Measurements from ENCODE around the gene OR2F1.

OR2F1 gene

GRCh38 chr7:143954544-143954943 lies at the start of gene OR2F1:
TSS of gene OR2F1 (plus strand) at chr7:143954844. CDS start at chr7:143959971, 5,127 bp downstream.
- DNase-seq = no peak

- DNase-seq = no peak
Measured at GRCh38 chr7:143905509-143905908, 49.1 kb upstream of the OR2F1 start.

- DNase-seq = no peak
Measured at GRCh38 chr7:143906151-143906550, 48.5 kb upstream of the OR2F1 start.

GRCh38 chr7:143906895-143907294 lies 47.7 kb upstream of the OR2F1 start:
- no peak for DNase-seq

- DNase-seq = no peak
Measured at GRCh38 chr7:143908120-143908519, 46.5 kb upstream of the OR2F1 start.

GRCh38 chr7:143909863-143910262 lies 44.8 kb upstream of the OR2F1 start:
- DNase-seq = no peak

- no peak for DNase-seq
Measured at GRCh38 chr7:143910473-143911248, 44.0 kb upstream of the OR2F1 start.

GRCh38 chr7:143913945-143914615 lies 40.6 kb upstream of the OR2F1 start:
- no peak for DNase-seq

- no peak for DNase-seq
Measured at GRCh38 chr7:143914938-143915652, 39.5 kb upstream of the OR2F1 start.

GRCh38 chr7:143924851-143925250 lies 29.8 kb upstream of the OR2F1 start:
- DNase-seq = no peak

GRCh38 chr7:143929224-143929920 lies 25.3 kb upstream of the OR2F1 start:
- DNase-seq = no peak

- DNase-seq = no peak
Measured at GRCh38 chr7:143931739-143932138, 22.9 kb upstream of the OR2F1 start.

- DNase-seq = no peak
Measured at GRCh38 chr7:143934526-143935325, 19.9 kb upstream of the OR2F1 start, which contains the start of gene OR2F2. TSS of gene OR2F2 (plus strand) at chr7:143935233. CDS start at chr7:143935233, 0 bp downstream.

- DNase-seq = no peak
Measured at GRCh38 chr7:143936087-143937009, 18.3 kb upstream of the OR2F1 start.

GRCh38 chr7:143938379-143939243 lies 16.0 kb upstream of the OR2F1 start:
- no peak for DNase-seq

- no peak for DNase-seq
Measured at GRCh38 chr7:143945423-143945822, 9.2 kb upstream of the OR2F1 start.

- no peak for DNase-seq
Measured at GRCh38 chr7:143947111-143947510, 7.5 kb upstream of the OR2F1 start.

- DNase-seq = no peak
Measured at GRCh38 chr7:143948733-143949132, 5.9 kb upstream of the OR2F1 start.

- no peak for DNase-seq
Measured at GRCh38 chr7:143953421-143953820, 1.2 kb upstream of the OR2F1 start.

- no peak for DNase-seq
Measured at GRCh38 chr7:143954135-143954534, 509 bp upstream of the OR2F1 start.
